ENCODE data around the gene VTI1B. TPM values are rescaled to one million over a fixed set of nuclear protein-coding genes. Genes with fewer than 3 reads are reported as not detected.

VTI1B gene
- total and polyA plus RNA-seq, 2 of the 4 experiments (the other 2 are of a cell fraction): 61.8 to 90.2 TPM

DNA sequence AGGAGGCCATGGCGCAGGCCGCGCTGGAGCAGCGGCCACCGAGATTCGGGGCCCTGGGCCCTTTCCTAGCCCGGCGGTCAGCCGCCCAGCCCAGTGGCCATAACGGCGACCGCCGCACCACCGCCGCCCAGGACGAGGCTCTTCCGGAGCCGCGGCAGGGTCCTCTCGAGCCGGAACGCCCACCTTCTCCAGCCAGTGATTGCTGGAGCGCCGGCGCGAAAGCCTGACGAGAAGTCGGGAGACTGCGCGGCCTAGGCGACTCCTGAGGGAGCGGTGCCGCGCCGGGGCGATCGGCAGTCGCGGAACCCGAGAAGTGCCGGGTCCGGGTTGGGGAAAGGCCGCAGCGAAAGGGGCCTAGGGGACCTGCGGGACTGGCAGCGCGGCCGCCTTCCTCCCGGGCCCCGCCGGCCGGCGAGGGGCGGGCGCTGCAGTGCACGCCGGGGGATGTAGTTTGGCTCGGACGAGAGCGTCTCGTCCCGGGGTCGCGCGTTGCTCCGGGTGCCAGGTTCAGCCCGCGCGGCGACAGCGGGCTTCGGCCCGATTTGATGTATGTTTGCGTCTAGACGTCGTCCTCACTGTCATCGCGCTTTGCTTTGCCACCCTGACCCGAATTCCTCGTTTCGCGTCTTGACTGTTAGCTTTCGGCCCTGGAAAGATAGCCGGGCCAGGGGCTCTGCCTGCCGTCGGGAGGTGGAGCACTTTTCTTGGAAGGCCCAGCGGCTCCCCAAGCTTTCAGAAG lies at the start of gene VTI1B (continued):
- TF ChIP-seq, protein P1, sequence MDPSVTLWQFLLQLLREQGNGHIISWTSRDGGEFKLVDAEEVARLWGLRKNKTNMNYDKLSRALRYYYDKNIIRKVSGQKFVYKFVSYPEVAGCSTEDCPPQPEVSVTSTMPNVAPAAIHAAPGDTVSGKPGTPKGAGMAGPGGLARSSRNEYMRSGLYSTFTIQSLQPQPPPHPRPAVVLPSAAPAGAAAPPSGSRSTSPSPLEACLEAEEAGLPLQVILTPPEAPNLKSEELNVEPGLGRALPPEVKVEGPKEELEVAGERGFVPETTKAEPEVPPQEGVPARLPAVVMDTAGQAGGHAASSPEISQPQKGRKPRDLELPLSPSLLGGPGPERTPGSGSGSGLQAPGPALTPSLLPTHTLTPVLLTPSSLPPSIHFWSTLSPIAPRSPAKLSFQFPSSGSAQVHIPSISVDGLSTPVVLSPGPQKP (IDR thresholded peaks at IDR 0.05; ENCODE audit: borderline replicate concordance, low read depth, low read length): no peak
- TF ChIP-seq CHD1 (IDR thresholded peaks at IDR 0.05; ENCODE audit: low read depth, low read length) (no peak), RAD21 (IDR thresholded peaks at IDR 0.05; ENCODE audit: low read length) (no peak), NFE2L2 (IDR thresholded peaks at IDR 0.05; ENCODE audit: low read depth, low read length) (no peak)

DNA sequence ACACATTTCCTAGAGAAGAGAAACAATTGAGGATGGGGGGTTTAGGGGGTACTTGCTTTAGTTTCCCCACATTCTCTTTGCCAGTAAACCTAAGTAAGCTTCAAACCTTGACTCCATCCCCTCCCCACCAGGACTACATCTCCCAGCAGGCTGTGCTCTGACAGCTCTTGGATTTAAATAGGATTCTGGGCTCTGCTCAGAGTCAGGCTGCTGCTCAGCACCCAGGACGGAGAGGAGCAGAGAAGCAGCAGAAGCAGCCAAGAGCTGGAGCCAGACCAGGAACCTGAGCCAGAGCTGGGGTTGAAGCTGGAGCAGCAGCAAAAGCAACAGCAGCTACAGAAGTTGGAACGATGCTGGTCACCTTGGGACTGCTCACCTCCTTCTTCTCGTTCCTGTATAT lies 47.9 kb upstream of the VTI1B start:
- intact Hi-C loops (cut with micrococcal nuclease): no loop called here
- H2AFZ ChIP-seq (replicated peaks; ENCODE audit: low read length, poor library complexity): no peak overlapping the region
- H3K27ac ChIP-seq (ENCODE audit: insufficient read depth, low read length): no peak overlapping the region
- no peak overlapping the region for H3K56ac ChIP-seq (ENCODE audit: extremely low read depth, insufficient read depth, low read length)
- no peak overlapping the region for H3K18ac ChIP-seq (ENCODE audit: low read depth, low read length)
- H3K4me3 ChIP-seq (ENCODE audit: insufficient read depth, low read depth, low read length): no peak overlapping the region
- H3K4ac ChIP-seq (ENCODE audit: low read depth, low read length): no peak overlapping the region
- peaks cover 47% of the 10 kb centered on the region for H3K27me3 ChIP-seq (ENCODE audit: control insufficient read depth, insufficient read depth, low read length)
- H4K8ac ChIP-seq (ENCODE audit: low read depth in 2 of 2, low read length in 2 of 2): no peak overlapping the region
- no peaks in the 10 kb centered on the region for H3K4me1 ChIP-seq (ENCODE audit: control insufficient read depth, insufficient read depth, low read length)
- no peak overlapping the region for H2AK9ac ChIP-seq (replicated peaks; ENCODE audit: low read depth, low read length, poor library complexity)
- H3K9me1 ChIP-seq (ENCODE audit: insufficient read depth, low read length): no peaks in the 10 kb centered on the region
- 0 out of 2 replicates have a peak, but pooled peaks cover 4% of the 10 kb centered on the region for H3K9me3 ChIP-seq (ENCODE audit: control insufficient read depth, insufficient read depth, low read length)
- no peaks in the 10 kb centered on the region for H3K36me3 ChIP-seq (ENCODE audit: control insufficient read depth, insufficient read depth, low read length)
- WGBS, 2 experiments (ENCODE audit: extremely low coverage in 2 of 2, insufficient read length in 1 of 2): 0% methylated on average over 1 of the region's 3 CpGs; no CpG with 5 or more reads in 1 of the 2 experiments
- peak; percentile 37 for DNase-seq
- peak; percentile 87 for ATAC-seq (ENCODE audit: low read depth)
- H4K5ac ChIP-seq (ENCODE audit: low read depth, low read length): no peak overlapping the region
- POLR2A ChIA-PET (ENCODE audit: unreplicated experiment): no interaction called here
- no peaks in the 10 kb centered on the region for H4K20me1 ChIP-seq (ENCODE audit: insufficient read depth, low read length)
- H2BK5ac ChIP-seq (ENCODE audit: low read depth, low read length, poor library complexity, severe bottlenecking): no peak overlapping the region
- H4K91ac ChIP-seq (ENCODE audit: insufficient read depth, low read depth, low read length): no peak overlapping the region
- no peak overlapping the region for H3K23ac ChIP-seq (ENCODE audit: low read depth, low read length)
- no peak overlapping the region for H3K14ac ChIP-seq (replicated peaks; ENCODE audit: low read depth, low read length)
- in situ Hi-C loops (cut with MboI; ENCODE audit: low sequenced_read_pairs): loop anchor here (25.0 kb wide), 1 partner anchor 285 kb away; no protein-coding TSS in a partner anchor
- H3K79me1 ChIP-seq (ENCODE audit: low read depth in 1 of 2, low read length in 2 of 2): no peaks in the 10 kb centered on the region
- dilution Hi-C loops (cut with HindIII; ENCODE audit: low sequenced_read_pairs, unreplicated experiment): no loop called here
- no TSS peak for BruUV-seq (replicated peaks)
- CTCF ChIA-PET: interaction anchor here (1.3 kb wide), 1 partner anchor 18 kb away, joined by 4 read pairs; no protein-coding TSS in a partner anchor
- H2AK5ac ChIP-seq (ENCODE audit: low read depth, low read length): no peak overlapping the region
- H3K4me2 ChIP-seq (ENCODE audit: low read depth, low read length): peak overlapping the region; percentile 23
- no peak overlapping the region for H2BK120ac ChIP-seq (ENCODE audit: low read depth, low read length)
- H2BK20ac ChIP-seq (ENCODE audit: low read depth, low read length): no peak overlapping the region
- no peak overlapping the region for H2BK15ac ChIP-seq (ENCODE audit: low read depth, low read length)
- H3K9ac ChIP-seq (ENCODE audit: low read depth, low read length): no peak overlapping the region
- TF ChIP-seq MAZ (IDR thresholded peaks at IDR 0.05; ENCODE audit: borderline replicate concordance, low read depth, low read length): no peak
- no peak for TF ChIP-seq RCOR1 (IDR thresholded peaks at IDR 0.05; ENCODE audit: insufficient replicate concordance, low read length)
- no peak for TF ChIP-seq CHD1 (IDR thresholded peaks at IDR 0.05; ENCODE audit: low read depth, low read length)
- no peak for TF ChIP-seq MXI1 (IDR thresholded peaks at IDR 0.05; ENCODE audit: borderline replicate concordance, low read depth, low read length)
- TF ChIP-seq FOS (IDR thresholded peaks at IDR 0.05; ENCODE audit: low read depth, low read length): no peak
- TF ChIP-seq RAD21 (IDR thresholded peaks at IDR 0.05; ENCODE audit: low read length): no peak
- TF ChIP-seq MAFK (IDR thresholded peaks at IDR 0.05; ENCODE audit: low read depth, low read length): no peak
- TF ChIP-seq, protein P2, sequence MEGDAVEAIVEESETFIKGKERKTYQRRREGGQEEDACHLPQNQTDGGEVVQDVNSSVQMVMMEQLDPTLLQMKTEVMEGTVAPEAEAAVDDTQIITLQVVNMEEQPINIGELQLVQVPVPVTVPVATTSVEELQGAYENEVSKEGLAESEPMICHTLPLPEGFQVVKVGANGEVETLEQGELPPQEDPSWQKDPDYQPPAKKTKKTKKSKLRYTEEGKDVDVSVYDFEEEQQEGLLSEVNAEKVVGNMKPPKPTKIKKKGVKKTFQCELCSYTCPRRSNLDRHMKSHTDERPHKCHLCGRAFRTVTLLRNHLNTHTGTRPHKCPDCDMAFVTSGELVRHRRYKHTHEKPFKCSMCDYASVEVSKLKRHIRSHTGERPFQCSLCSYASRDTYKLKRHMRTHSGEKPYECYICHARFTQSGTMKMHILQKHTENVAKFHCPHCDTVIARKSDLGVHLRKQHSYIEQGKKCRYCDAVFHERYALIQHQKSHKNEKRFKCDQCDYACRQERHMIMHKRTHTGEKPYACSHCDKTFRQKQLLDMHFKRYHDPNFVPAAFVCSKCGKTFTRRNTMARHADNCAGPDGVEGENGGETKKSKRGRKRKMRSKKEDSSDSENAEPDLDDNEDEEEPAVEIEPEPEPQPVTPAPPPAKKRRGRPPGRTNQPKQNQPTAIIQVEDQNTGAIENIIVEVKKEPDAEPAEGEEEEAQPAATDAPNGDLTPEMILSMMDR (conservative IDR thresholded peaks at IDR 0.05; ENCODE audit: low read depth, low read length): no peak
- TF ChIP-seq RFX5 (IDR thresholded peaks at IDR 0.05; ENCODE audit: low read depth, low read length): no peak
- TF ChIP-seq, protein P1 (IDR thresholded peaks at IDR 0.05; ENCODE audit: borderline replicate concordance, low read depth, low read length): no peak

All from IMR-90 (cell line).